ENCODE measurements around the gene NEU2.

DNA sequence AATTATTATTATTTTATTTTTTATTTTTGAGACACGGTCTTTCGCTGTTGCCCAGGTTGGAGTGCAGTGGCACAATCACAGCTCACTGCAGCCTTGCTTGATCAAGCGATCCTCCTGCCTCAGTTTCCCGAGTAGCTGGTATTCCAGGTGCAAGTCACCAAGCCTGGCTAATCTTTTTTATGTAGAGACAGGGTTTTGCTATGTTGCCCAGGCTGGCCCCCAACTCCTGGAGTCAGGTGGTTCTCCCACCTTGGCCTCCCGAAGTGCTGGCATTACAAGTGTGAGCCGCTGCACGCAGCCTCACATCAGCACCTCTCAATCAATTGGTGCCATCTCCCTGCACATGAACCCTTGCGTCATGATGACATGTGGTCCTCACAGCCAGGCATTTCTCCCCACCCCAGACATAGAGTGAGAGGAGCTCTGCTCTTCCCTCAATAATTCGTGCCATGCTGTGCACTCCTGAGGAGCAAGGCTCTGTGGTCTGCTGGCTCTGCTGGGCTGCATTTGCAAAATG lies 33.5 kb downstream of the NEU2 start:
- TF ChIP-seq, protein P1, sequence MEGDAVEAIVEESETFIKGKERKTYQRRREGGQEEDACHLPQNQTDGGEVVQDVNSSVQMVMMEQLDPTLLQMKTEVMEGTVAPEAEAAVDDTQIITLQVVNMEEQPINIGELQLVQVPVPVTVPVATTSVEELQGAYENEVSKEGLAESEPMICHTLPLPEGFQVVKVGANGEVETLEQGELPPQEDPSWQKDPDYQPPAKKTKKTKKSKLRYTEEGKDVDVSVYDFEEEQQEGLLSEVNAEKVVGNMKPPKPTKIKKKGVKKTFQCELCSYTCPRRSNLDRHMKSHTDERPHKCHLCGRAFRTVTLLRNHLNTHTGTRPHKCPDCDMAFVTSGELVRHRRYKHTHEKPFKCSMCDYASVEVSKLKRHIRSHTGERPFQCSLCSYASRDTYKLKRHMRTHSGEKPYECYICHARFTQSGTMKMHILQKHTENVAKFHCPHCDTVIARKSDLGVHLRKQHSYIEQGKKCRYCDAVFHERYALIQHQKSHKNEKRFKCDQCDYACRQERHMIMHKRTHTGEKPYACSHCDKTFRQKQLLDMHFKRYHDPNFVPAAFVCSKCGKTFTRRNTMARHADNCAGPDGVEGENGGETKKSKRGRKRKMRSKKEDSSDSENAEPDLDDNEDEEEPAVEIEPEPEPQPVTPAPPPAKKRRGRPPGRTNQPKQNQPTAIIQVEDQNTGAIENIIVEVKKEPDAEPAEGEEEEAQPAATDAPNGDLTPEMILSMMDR (tag by site-specific recombination; IDR thresholded peaks at IDR 0.05) = no peak
- no peak for TF ChIP-seq ZNF16 (tag by site-specific recombination; IDR thresholded peaks at IDR 0.05; ENCODE audit: low read depth)
- TF ChIP-seq, protein P2, sequence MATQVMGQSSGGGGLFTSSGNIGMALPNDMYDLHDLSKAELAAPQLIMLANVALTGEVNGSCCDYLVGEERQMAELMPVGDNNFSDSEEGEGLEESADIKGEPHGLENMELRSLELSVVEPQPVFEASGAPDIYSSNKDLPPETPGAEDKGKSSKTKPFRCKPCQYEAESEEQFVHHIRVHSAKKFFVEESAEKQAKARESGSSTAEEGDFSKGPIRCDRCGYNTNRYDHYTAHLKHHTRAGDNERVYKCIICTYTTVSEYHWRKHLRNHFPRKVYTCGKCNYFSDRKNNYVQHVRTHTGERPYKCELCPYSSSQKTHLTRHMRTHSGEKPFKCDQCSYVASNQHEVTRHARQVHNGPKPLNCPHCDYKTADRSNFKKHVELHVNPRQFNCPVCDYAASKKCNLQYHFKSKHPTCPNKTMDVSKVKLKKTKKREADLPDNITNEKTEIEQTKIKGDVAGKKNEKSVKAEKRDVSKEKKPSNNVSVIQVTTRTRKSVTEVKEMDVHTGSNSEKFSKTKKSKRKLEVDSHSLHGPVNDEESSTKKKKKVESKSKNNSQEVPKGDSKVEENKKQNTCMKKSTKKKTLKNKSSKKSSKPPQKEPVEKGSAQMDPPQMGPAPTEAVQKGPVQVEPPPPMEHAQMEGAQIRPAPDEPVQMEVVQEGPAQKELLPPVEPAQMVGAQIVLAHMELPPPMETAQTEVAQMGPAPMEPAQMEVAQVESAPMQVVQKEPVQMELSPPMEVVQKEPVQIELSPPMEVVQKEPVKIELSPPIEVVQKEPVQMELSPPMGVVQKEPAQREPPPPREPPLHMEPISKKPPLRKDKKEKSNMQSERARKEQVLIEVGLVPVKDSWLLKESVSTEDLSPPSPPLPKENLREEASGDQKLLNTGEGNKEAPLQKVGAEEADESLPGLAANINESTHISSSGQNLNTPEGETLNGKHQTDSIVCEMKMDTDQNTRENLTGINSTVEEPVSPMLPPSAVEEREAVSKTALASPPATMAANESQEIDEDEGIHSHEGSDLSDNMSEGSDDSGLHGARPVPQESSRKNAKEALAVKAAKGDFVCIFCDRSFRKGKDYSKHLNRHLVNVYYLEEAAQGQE (tag by site-specific recombination; IDR thresholded peaks at IDR 0.05) = no peak
- TF ChIP-seq ZNF24 (tag by site-specific recombination; IDR thresholded peaks at IDR 0.05) = no peak
- TF ChIP-seq YY2 (tag by site-specific recombination; IDR thresholded peaks at IDR 0.05) = no peak
- no peak for TF ChIP-seq ZNF48 (tag by site-specific recombination; IDR thresholded peaks at IDR 0.05)
- TF ChIP-seq YY1 (tag by site-specific recombination; IDR thresholded peaks at IDR 0.05) = no peak
- no peak for TF ChIP-seq ZNF121 (tag by site-specific recombination; IDR thresholded peaks at IDR 0.05)
- no peak for TF ChIP-seq ZNF610 (tag by site-specific recombination; IDR thresholded peaks at IDR 0.05; ENCODE audit: borderline replicate concordance)
